H4 (cell line): ENCODE data around the gene CCDC83. TPM values are rescaled to one million over a fixed set of nuclear protein-coding genes. Genes with fewer than 3 reads are reported as not detected.

ENCODE experiments used
- total RNA-seq: library from RNA; depleted of rRNA; stranded (reverse); fragments of >200 nt; shearing (Covaris generic); gene quantifications from 2 replicates; pipeline ENCODE4 v1.2.3, GENCODE V29; 2014; rRNA removed

Gene CCDC83
- total RNA-seq, 1 experiment from 2014 or later = not detected

Other genes starting within 250 kb of the CCDC83 start
- gene DLG2, start 228.0 kb upstream of the CCDC83 start, total RNA-seq = 1.7 and 2.6 TPM in 2 replicates
- 93.5 and 94.3 TPM in 2 replicates for gene TMEM126B, start 226.8 kb upstream of the CCDC83 start, total RNA-seq
- gene TMEM126A, start 207.4 kb upstream of the CCDC83 start, total RNA-seq = 90.7 and 98.7 TPM in 2 replicates
- gene CREBZF, start 190.3 kb upstream of the CCDC83 start, total RNA-seq = 18.5 and 20.4 TPM in 2 replicates
- gene CCDC89, start 169.2 kb upstream of the CCDC83 start, total RNA-seq = not detected in 2 replicates
- 56.5 and 61.4 TPM in 2 replicates for gene SYTL2, start 44.2 kb upstream of the CCDC83 start, total RNA-seq
- gene PICALM, start 213.7 kb downstream of the CCDC83 start, total RNA-seq = 66.1 and 91.1 TPM in 2 replicates